Activated T-cell treated with anti-CD3 and anti-CD28 coated beads for 48 hours (primary cell): ENCODE data around the gene CCL25.
"Not testable (repeated sequence)": the region's sequence is repeated elsewhere in the genome, so short reads cannot be mapped to it uniquely, and the experiment has no call there.

Source experiments
- DNase-seq: peaks from one replicate; pipeline ENCODE4 v3.0.0-alpha.2; 2020; ENCODE audit warnings: low read depth

CCL25 gene

GRCh38 chr19:8085598-8086408 is 33.2 kb downstream of the CCL25 start:
- DNase-seq = no peak

GRCh38 chr19:8086849-8087248 is 34.3 kb downstream of the CCL25 start:
- DNase-seq = no peak

GRCh38 chr19:8087876-8088275 is 35.3 kb downstream of the CCL25 start:
- DNase-seq = no peak

- DNase-seq = no peak
Observed at GRCh38 chr19:8088752-8089663, 36.4 kb downstream of the CCL25 start.

GRCh38 chr19:8089664-8090601 is 37.4 kb downstream of the CCL25 start:
- no peak for DNase-seq

GRCh38 chr19:8090950-8091349 is 38.4 kb downstream of the CCL25 start:
- no peak for DNase-seq

- no peak for DNase-seq
Observed at GRCh38 chr19:8093740-8094139, 41.2 kb downstream of the CCL25 start.

GRCh38 chr19:8094336-8094735 is 41.8 kb downstream of the CCL25 start:
- no peak for DNase-seq

GRCh38 chr19:8095354-8095886 is 42.9 kb downstream of the CCL25 start:
- no peak for DNase-seq

- no peak for DNase-seq
Observed at GRCh38 chr19:8096071-8096470, 43.5 kb downstream of the CCL25 start.

GRCh38 chr19:8097198-8097597 is 44.6 kb downstream of the CCL25 start:
- no peak for DNase-seq

GRCh38 chr19:8097681-8098567 is 45.4 kb downstream of the CCL25 start:
- DNase-seq = no peak

- DNase-seq = no peak
Observed at GRCh38 chr19:8101311-8101710, 48.8 kb downstream of the CCL25 start.

- not testable (repeated sequence) for DNase-seq
Observed at GRCh38 chr19:8101910-8102309, 49.4 kb downstream of the CCL25 start.

GRCh38 chr19:8105471-8105870 is 52.9 kb downstream of the CCL25 start:
- no peak for DNase-seq

GRCh38 chr19:8107301-8107903 is 54.8 kb downstream of the CCL25 start:
- DNase-seq = no peak

- DNase-seq = no peak
Observed at GRCh38 chr19:8108560-8109445, 56.2 kb downstream of the CCL25 start.

GRCh38 chr19:8109455-8109854 is 56.9 kb downstream of the CCL25 start:
- no peak for DNase-seq
